CD14-positive monocyte (primary cell): Measurements from ENCODE around the gene PRLR. TPM values are rescaled to one million over a fixed set of nuclear protein-coding genes. Genes with fewer than 3 reads are reported as not detected.

Source experiments
- DNase-seq, 3 donors: peaks; one replicate each; pipeline ENCODE4 v3.0.0-alpha.2; 2011 to 2022
- H2AFZ ChIP-seq: 2 replicates; pipeline ENCODE4 v1.6.0; 2012; ENCODE audit warnings: mild to moderate bottlenecking, low read depth, low read length, inconsistent platforms; ENCODE audit not compliant: insufficient read depth, poor library complexity, severe bottlenecking
- H3K27ac ChIP-seq, 2 donors: 1 replicate in 1 of 2; 2 replicates in 1 of 2; pipeline ENCODE4 v1.5.1; 2012 to 2013; ENCODE audit warnings: low read length in 2 of 2, control low read depth in 1 of 2, inconsistent platforms in 1 of 2, low read depth in 1 of 2, mild to moderate bottlenecking in 1 of 2
- H3K27me3 ChIP-seq, 2 donors: one replicate each; pipeline versions ENCODE4 v1.6.0 to v1.6.1; 2011 to 2013; ENCODE audit warnings: low read length in 2 of 2; ENCODE audit not compliant: control insufficient read depth in 2 of 2, insufficient read depth in 2 of 2
- H3K36me3 ChIP-seq, 2 donors: replicated peaks in 1 of 2; 1 replicate in 1 of 2; 2 replicates in 1 of 2; pipeline versions ENCODE4 v1.5.1 to v1.6.1; 2012 to 2013; ENCODE audit warnings: low read length in 2 of 2, control low read depth in 1 of 2, inconsistent platforms in 1 of 2, mild to moderate bottlenecking in 1 of 2; ENCODE audit not compliant: insufficient read depth in 2 of 2, control insufficient read depth in 1 of 2
- H3K4me1 ChIP-seq, 2 donors: 1 replicate in 1 of 2; 2 replicates in 1 of 2; pipeline versions ENCODE4 v1.5.1 to v1.6.1; 2012 to 2013; ENCODE audit warnings: low read length in 2 of 2, control low read depth in 1 of 2, inconsistent platforms in 1 of 2, mild to moderate bottlenecking in 1 of 2, moderate library complexity in 1 of 2; ENCODE audit not compliant: insufficient read depth in 2 of 2, control insufficient read depth in 1 of 2
- H3K4me2 ChIP-seq: replicated peaks from 2 replicates; pipeline ENCODE3; 2012; ENCODE audit warnings: low read length, moderate library complexity, mild to moderate bottlenecking; ENCODE audit not compliant: poor library complexity, severe bottlenecking; ENCODE audit errors: extremely low read depth
- H3K4me3 ChIP-seq, 3 experiments: fragments of 200-600 bp in 1 of 3; sonication (generic) in 1 of 3; replicated peaks in 1 of 3; 1 replicate in 2 of 3; 2 replicates in 1 of 3; pipeline ENCODE4 v1.5.1; 2011 to 2013; ENCODE audit warnings: low read length in 3 of 3, mild to moderate bottlenecking in 3 of 3, control low read depth in 2 of 3, low read depth in 2 of 3, inconsistent platforms in 1 of 3, moderate library complexity in 1 of 3
- H3K79me2 ChIP-seq: 2 replicates; pipeline ENCODE4 v1.6.0; 2012; ENCODE audit warnings: mild to moderate bottlenecking, control low read depth, inconsistent platforms, low read length, moderate library complexity; ENCODE audit not compliant: insufficient read depth
- H3K9ac ChIP-seq: 2 replicates; pipeline ENCODE4 v1.6.0; 2017; ENCODE audit warnings: low read length, mild to moderate bottlenecking; ENCODE audit not compliant: insufficient read depth, poor library complexity, severe bottlenecking
- H3K9me3 ChIP-seq, 2 donors: replicated peaks in 1 of 2; 1 replicate in 1 of 2; 2 replicates in 1 of 2; pipeline versions ENCODE4 v1.5.1 to v1.6.1; 2012 to 2013; ENCODE audit warnings: low read length in 2 of 2, control low read depth in 1 of 2; ENCODE audit not compliant: control insufficient read depth in 1 of 2, insufficient read depth in 1 of 2
- H4K20me1 ChIP-seq: 2 replicates; pipeline ENCODE4 v1.6.0; 2012; ENCODE audit warnings: mild to moderate bottlenecking, low read length, control low read depth, moderate library complexity; ENCODE audit not compliant: insufficient read depth
- H3K27ac Mint-ChIP-seq, 7 donors: one replicate each; pipeline ENCODE4 v1.8.0; 2020; ENCODE audit warnings: mild to moderate bottlenecking in 7 of 7, mixed read lengths in 7 of 7, moderate library complexity in 6 of 7, inconsistent platforms in 2 of 7
- H3K27me3 Mint-ChIP-seq, 3 donors: one replicate each; pipeline ENCODE4 v1.8.0; 2021 to 2022; ENCODE audit warnings: low read depth in 3 of 3, mild to moderate bottlenecking in 3 of 3, mixed read lengths in 3 of 3, moderate library complexity in 3 of 3, inconsistent platforms in 1 of 3
- H3K36me3 Mint-ChIP-seq, 2 donors: one replicate each; pipeline ENCODE4 v1.8.0; 2020; ENCODE audit warnings: mixed read lengths in 2 of 2, inconsistent platforms in 1 of 2, mild to moderate bottlenecking in 1 of 2
- H3K4me1 Mint-ChIP-seq: one replicate; pipeline ENCODE4 v1.8.0; 2020; ENCODE audit warnings: mild to moderate bottlenecking, mixed read lengths
- H3K4me3 Mint-ChIP-seq, 2 donors: one replicate each; pipeline ENCODE4 v1.8.0; 2020; ENCODE audit warnings: mild to moderate bottlenecking in 2 of 2, mixed read lengths in 2 of 2, moderate library complexity in 1 of 2
- H3K9me3 Mint-ChIP-seq, 7 donors: one replicate each; pipeline ENCODE4 v1.8.0; 2020 to 2022; ENCODE audit warnings: mixed read lengths in 7 of 7, mild to moderate bottlenecking in 6 of 7, moderate library complexity in 6 of 7, inconsistent platforms in 2 of 7
- CTCF ChIP-seq: fragments of 200-600 bp; IDR thresholded peaks from one replicate; pipeline ENCODE4 v1.8.0; 2022; ENCODE audit warnings: antibody characterized with exemption, mild to moderate bottlenecking
- WGBS: methylation state at CpG from one replicate; pipeline ENCODE4 v1.1.5; 2013; ENCODE audit warnings: missing lambda C conversion rate; ENCODE audit not compliant: insufficient coverage; 5-methylcytosine and 5-hydroxymethylcytosine counted together
- intact Hi-C, 2 donors: fragments of 100-400 bp; cut with micrococcal nuclease; formaldehyde crosslinking; loops; one replicate each; pipeline versions ENCODE4 v1.15.0 to v1.15.1; 2023
- polyA plus RNA-seq, 3 donors: library from polyadenylated mRNA; depleted of rRNA in 1 of 3; unstranded in 2 of 3; stranded (reverse) in 1 of 3; fragments of 300-500 nt in 2 of 3; fragments of >200 nt in 1 of 3; fragmentation: Illumina TruSeq in 2 of 3; gene quantifications; 1 replicate in 2 of 3; 2 replicates in 1 of 3; pipeline ENCODE4 v1.2.3, GENCODE V29; 2012 to 2021

The PRLR gene
- polyA plus RNA-seq, 3 donors, result 0.12 to 1.7 (median 0.88) TPM

- no peak overlapping the region for H3K4me3 Mint-ChIP-seq
- no peaks in the 10 kb centered on the region for H3K79me2 ChIP-seq
- peaks cover 0 to 4% (median 0%) of the 10 kb centered on the region in 7 donors for H3K9me3 Mint-ChIP-seq
- no peak overlapping the region for H3K4me2 ChIP-seq
- no peak overlapping the region for H3K9ac ChIP-seq
- no peak overlapping the region for H3K27ac Mint-ChIP-seq
- TF ChIP-seq CTCF, result no peak
- no peaks in the 10 kb centered on the region for H3K9me3 ChIP-seq
- no peaks in the 10 kb centered on the region for H3K36me3 ChIP-seq
- WGBS, result no CpG with 5 or more reads among the region's 1 CpG
- H4K20me1 ChIP-seq, result no peaks in the 10 kb centered on the region
- no peak overlapping the region for H3K4me3 ChIP-seq
- intact Hi-C loops, result no loop called here
- H3K27me3 ChIP-seq, result peaks cover 0 to 10% of the 10 kb centered on the region in 2 donors
- H3K4me1 Mint-ChIP-seq, result no peaks in the 10 kb centered on the region
- no peaks in the 10 kb centered on the region for H3K36me3 Mint-ChIP-seq
- no peak for DNase-seq
- no peak overlapping the region for H3K27ac ChIP-seq
- no peaks in the 10 kb centered on the region for H3K4me1 ChIP-seq
- H2AFZ ChIP-seq, result no peak overlapping the region
- peaks cover 8 to 13% (median 10%) of the 10 kb centered on the region in 3 donors for H3K27me3 Mint-ChIP-seq
Observed at GRCh38 chr5:35045280-35045679, 185.0 kb downstream of the PRLR start.

- Mint-ChIP-seq H3K27me3 (peaks cover 12 to 17% (median 13%) of the 10 kb centered on the region in 3 donors), H3K4me3 (no peak overlapping the region)
Observed at GRCh38 chr5:35044649-35045048, 185.6 kb downstream of the PRLR start.

More at GRCh38 chr5:35044649-35045048, 185.6 kb downstream of the PRLR start:
- H3K4me2 ChIP-seq, result no peak overlapping the region
- H3K36me3 Mint-ChIP-seq, result no peaks in the 10 kb centered on the region
- no peak overlapping the region for H3K4me3 ChIP-seq
- H3K27ac Mint-ChIP-seq, result no peak overlapping the region
- no peaks in the 10 kb centered on the region for H3K4me1 ChIP-seq
- DNase-seq, result no peak
- intact Hi-C loops, result no loop called here
- H3K27ac ChIP-seq, result no peak overlapping the region
- H3K9ac ChIP-seq, result no peak overlapping the region
- H3K4me1 Mint-ChIP-seq, result no peaks in the 10 kb centered on the region
- H3K9me3 Mint-ChIP-seq, result peaks cover 0 to 4% (median 0%) of the 10 kb centered on the region in 7 donors
- no peaks in the 10 kb centered on the region for H3K36me3 ChIP-seq
- H3K27me3 ChIP-seq, result peaks cover 2 to 10% of the 10 kb centered on the region in 2 donors
- no peaks in the 10 kb centered on the region for H3K79me2 ChIP-seq
- no peaks in the 10 kb centered on the region for H3K9me3 ChIP-seq
- 89% methylated on average over 4 of the region's 4 CpGs for WGBS
- H4K20me1 ChIP-seq, result no peaks in the 10 kb centered on the region
- H2AFZ ChIP-seq, result no peak overlapping the region
- no peak for TF ChIP-seq CTCF
